Measurements from ENCODE around the gene SNCB.

DNA sequence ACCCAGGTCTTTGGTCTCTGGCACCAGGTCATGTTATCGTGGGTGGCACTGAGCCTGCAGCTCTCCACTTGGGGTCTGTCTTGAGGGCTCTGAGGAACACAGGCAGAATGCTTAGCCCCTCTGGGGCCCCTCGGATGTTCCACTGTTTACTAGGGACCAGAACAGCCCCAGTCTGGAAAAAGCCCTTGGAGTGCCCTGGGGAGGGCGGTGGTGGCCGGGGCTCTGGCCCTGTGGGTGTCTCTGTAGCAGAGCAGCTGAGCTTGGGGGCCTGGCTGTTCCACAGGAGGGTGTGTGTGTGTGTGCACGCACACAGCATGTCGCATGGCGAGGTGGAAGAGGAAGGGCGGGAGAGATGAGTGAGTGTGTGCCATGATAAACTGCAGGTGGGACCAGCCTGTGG lies 35.8 kb downstream of the SNCB start:
- no peak for TF ChIP-seq POLR2A (IDR thresholded peaks at IDR 0.05)
- TF ChIP-seq, protein P1, sequence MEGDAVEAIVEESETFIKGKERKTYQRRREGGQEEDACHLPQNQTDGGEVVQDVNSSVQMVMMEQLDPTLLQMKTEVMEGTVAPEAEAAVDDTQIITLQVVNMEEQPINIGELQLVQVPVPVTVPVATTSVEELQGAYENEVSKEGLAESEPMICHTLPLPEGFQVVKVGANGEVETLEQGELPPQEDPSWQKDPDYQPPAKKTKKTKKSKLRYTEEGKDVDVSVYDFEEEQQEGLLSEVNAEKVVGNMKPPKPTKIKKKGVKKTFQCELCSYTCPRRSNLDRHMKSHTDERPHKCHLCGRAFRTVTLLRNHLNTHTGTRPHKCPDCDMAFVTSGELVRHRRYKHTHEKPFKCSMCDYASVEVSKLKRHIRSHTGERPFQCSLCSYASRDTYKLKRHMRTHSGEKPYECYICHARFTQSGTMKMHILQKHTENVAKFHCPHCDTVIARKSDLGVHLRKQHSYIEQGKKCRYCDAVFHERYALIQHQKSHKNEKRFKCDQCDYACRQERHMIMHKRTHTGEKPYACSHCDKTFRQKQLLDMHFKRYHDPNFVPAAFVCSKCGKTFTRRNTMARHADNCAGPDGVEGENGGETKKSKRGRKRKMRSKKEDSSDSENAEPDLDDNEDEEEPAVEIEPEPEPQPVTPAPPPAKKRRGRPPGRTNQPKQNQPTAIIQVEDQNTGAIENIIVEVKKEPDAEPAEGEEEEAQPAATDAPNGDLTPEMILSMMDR (IDR thresholded peaks at IDR 0.05), result no peak
- TF ChIP-seq POLR2AphosphoS5 (IDR thresholded peaks at IDR 0.05; ENCODE audit: insufficient read depth in 1 of 2, low read depth in 1 of 2), result no peak

All from vagina (tissue), 2 donors.